GM18873 (cell line): ENCODE results near the gene RASSF1.
A peak's percentile ranks its signal among the peaks of the same experiment; 100 is the strongest.
"Not testable (repeated sequence)": the region's sequence is repeated elsewhere in the genome, so short reads cannot be mapped to it uniquely, and the experiment has no call there.

Experiments
- ATAC-seq: cut with Tn5 transposase; IDR thresholded peaks from one replicate; pipeline ENCODE4 v1.9.1; 2021; ENCODE audit warnings: mild to moderate bottlenecking, moderate library complexity, moderate number of reproducible peaks; ENCODE audit not compliant: unreplicated experiment, low FRiP score

Gene RASSF1

DNA sequence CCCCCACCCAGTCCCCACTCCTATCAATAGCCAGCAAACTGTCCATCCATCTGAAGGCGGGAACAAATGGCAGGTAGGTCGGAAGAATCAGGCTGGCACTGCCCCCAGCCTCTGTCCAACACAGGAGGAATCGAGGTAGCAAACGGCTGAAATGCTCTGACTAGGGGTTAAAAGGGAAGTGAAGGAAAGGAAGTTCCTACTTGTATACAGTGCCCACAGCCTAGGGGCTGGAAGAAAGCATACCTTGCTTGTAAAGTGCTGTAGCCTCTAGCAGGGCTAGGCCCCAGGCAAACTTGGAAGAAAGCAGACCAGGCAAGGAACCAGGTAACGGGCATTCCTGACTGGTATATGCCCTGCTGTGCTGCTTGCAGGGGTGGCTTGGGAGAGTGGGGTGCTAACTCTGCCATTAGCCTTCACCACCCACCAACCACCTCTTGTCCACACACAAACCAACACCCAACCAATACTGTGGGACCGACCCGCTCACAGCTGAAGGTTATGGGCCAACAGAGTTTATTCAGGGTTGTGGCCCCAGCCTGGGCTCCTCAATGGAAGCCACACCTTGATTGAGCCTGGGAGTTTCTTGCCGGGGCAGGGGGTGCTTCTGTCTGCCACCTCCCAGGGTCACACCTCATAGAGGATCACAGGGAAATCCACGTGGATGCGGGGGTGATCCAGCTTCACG, 15.0 kb downstream of the RASSF1 start:
- ATAC-seq: no peak

DNA sequence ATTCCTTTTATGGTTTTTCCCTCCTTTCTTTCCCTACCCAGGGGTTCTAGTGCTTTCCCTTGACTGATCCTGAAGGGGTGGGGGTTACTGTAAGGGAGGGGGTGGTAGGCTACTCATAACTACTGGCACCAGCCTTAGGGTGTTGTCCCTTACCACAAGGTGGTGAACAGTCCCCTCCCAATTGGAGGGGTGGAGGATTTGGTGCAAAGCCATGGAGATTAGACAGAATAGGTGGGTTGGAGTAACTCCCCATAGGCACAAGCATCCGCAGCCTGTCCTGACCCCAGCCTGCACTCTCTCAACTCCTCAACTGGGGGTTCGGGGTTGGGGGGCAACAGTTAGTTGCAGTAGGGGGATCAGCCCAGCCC, 15.5 kb downstream of the RASSF1 start:
- ATAC-seq: no peak

DNA sequence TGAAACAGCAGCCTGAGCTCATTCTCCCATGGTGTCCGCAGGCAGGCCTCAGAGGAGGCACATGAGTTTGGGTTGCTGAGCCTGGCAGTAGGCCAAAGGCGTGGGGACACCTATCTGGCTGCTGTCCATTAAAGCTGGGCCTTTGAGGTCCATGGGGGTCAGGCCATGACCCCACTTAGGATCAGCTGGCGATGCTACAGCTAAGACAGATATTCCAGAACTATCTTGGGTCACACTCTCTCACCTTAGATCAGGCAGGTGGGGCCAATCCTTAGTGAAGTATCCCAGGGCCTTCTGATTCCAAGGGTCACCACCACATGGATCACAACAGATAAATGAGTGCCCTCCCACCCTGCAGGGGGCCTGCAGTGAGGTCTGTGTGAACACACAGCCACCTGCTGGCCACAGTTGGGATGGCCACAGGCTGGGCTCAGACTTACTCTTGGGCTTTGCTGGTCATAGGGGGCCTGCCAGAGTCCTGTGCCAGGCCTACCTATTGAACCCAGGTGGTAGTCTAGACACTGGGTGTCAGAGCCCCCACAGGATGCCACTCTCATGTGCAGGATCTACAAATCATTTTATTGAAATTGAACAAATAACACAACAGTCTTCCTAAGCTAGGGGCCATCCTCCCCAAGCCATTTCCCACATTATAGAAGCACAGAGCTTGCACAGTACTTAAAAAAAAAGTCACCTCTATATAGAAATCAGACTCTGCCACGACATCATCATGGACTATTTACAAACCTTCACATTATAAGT, 16.1 kb downstream of the RASSF1 start:
- ATAC-seq: no peak

DNA sequence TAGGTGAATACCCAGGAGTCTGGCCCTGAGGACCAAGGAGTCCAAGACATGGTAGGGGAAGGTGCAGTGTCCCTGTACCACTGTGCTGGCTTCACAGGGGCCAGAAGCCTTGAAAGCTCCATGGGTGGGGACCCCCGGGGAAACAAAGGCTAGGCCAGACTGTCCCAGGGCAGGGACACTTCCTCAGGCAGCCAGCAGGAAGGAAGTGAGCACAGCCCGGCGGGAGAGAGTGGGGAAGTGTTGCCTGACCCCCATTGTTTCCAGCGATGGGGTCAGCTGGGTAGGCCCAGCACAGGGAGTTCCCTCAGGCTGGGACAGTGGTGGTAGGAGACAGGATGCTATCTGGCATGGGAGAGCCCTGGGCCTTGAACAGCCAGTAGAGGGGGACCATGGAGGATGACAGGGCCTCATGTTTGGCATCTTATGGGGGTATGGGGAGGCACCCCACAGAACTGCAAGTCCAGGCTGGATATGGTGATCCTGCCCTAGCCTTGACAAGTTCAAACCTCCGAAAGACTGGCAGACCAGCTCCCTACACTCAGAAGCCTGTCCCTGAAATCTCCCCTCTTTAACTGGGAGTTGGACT, 16.9 kb downstream of the RASSF1 start:
- ATAC-seq: no peak

DNA sequence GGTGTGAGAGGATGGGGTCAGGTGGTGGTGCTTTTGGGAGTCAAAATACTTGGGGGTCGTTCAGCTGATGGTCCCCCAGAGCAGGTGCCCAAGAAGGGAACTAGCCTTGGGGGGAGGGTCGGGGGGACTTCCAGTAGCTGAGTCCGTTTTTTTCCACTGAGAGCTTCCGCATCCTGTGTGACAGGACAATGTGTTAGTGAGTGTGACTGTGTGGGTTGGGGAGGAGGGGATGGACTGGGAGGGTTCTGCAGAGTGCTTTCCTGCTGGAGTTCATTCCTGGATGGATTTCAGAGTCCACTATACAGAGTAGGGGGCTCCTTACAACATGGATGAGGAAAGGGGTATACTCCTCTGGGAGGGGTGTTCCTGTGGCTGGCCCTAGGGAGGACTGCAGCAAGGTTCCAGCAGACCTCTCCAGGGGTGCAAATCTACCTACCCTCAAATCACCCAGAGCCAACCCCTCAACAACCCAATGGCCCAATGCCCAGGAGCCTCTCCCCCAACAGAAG, 17.5 kb downstream of the RASSF1 start:
- no peak for ATAC-seq

DNA sequence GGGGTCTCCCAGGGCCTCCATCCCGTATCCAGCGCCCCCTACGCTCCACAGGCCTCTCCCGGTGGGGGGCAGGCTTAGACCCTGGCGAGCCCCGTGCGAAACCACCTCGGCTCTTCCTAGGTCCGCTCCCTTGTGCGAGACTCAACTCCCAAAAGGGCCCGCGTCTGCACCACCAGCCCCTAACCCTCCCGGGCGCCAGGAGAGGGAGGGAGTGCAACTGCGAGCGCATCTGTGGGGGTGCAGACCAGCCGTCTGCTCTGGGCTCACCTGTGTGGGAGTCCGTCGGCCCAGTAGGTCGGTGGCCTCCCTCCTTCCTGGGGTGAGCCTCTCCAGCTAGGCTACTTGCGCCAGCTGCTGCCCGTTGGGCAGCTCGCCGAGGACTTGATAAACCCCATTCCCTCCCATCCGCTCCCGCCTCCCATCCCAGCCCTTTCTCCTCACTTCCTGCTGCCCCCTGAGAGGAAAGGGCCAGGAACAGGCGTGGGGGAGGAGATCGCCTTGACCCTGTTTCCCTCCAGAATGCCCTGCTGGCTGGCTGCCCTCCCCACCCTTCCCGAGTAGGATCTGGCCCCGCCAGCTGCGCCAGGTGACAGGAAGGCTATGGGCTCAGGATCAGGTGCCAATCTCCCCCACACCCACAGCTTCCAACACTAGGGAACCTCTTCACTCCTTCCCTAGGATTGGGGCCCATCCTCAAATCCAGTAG, 18.1 kb downstream of the RASSF1 start, which contains the start of gene HYAL2:
Gene HYAL2 (minus strand): TSS at position 360 of the 706 bp plus-strand sequence. CDS start 2,256 bp downstream, outside the sequence.
- ATAC-seq: no peak

DNA sequence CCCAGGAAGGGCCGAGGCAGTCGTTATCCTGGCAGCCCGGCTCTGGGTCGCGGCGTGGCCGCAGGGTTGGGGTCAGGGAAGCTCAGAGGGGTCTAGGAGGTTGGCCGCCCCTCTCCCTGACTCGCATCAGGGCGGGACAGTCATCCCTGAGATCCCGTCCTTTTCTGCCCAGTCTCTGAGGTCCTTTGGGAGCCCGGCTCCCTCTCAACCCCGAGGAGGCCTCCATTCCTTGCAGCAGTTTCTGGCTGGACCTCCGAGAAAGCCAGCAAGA, 18.6 kb downstream of the RASSF1 start:
- ATAC-seq: no peak

DNA sequence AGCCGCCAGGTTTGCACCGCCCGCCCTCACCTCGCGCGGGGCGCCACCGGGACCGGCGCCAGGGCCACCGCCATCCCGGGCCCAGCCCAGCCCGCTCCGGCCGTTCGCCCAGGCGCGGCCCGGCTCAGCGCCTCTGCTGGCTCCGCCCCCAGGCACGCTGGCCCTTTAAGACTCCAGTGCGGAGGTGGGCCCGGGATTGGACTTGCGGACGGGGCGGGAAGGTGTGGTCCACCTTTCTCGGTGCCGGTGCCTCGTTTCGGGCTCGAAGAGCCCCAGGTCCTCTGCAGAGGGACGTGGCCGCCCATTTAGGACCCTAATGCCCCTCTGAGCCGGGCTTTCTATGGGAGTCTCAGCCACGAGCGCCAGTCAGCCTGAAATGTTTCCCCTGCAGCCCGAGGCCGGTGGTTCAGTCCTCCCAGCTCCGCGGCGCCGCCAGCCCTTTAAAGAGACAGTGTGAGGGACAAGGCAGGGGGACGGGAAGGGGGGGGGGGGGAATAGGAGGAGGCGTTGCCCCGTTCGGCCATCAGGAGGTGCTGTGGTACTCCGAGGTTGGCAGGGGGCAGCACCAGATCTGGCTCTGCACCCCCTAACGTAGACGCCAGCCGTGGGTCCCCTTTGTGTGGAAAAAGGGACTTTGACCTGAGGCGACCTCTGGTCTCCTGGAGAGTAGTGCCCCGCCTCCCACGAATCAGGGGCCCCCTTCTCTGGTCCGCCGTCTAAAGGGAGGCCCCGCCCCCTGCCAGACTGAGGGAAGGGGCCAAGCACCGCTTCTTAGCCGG, 19.1 kb downstream of the RASSF1 start:
- ATAC-seq: peak; percentile 61

DNA sequence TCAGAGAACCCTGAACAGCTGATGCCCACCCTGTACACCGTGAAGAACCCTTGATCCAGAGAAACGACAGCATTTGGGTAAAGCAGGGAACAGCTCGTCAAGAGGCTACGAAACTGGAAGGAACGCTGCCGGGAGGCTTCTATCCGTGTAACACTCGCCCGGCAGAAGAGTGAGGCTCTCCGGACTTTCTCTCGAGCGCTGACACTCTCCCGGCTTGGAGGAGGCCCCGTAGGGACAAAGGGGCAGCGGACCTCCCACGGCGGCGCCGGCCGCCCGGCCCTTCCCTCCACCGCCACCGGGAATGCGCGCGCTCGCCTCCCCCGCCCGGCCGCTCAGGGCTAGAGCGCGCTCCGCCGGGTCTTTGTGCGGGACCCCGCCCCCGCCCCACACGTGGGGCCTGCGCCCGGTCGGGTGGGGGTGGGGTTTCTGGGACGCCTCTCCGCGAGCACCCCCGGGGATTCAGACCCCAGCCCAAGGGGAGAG, 19.7 kb downstream of the RASSF1 start:
- peak; percentile 29 for ATAC-seq

DNA sequence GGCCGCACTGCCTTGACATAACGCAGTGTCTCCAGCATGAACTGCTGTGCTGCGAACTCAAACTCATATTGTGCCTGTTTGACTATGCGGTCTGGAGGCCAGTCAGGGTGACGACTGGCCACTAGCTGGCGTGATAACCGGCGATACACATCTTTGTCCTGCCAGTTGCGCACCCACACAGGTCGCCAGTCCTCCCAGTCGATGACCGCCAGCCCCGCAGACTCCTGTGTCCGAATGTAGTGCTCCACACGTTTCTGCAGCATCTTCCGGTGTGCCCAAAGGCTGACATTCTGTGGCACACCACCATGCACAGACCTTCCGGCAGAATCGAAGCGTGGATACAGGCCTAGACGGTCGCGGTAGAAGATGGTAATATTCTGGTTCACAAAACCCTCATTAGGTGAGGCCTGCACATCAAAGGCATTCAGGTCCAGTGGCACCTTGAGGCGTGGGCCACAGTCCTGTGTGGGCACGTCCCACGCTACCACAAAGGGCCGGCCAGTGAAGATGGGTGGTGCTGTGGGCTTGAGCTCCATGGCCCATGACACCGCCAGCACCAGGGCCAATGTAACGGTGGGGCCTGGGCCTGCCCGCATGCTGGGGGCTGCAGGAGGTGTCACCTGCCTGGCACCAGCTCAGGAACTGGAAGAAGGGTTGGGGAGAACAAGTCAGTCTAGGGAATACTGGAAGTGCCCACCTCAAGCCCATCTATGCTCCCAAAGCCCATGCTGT, 20.6 kb downstream of the RASSF1 start:
- no peak for ATAC-seq

DNA sequence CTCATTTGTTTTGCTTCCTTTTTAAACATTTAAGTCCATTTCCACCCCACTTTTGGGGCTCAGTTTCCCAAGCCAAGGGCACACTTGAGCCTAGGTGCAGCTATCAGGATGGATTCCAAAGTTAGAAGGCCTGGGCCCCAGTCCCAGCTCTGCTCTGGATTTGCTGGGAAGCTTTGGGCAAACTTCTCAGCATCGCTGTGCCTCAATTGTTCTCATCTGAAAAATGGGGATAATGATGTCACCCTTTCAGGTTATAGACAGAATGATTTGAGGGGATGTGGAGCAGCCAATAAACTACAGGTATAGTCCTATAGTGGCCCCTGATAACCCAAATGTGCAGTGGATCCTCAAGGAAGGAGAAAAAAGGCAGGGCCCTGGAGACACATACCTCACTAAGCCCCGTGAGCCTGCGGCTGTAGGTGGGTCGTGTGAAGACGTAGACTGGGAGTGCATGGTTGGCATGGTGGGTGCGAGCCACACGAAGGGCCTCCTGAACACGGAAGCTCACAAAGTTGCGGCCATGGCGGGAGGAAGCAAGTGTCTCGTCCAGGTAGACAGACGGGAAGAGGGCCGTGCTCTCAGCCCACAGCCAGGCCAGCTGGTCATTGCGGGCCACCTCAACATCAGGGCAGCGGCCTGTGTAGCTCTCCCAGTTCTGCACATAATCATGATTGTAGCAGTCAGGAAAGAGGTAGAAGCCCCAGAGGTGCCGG, 21.3 kb downstream of the RASSF1 start:
- ATAC-seq: no peak

DNA sequence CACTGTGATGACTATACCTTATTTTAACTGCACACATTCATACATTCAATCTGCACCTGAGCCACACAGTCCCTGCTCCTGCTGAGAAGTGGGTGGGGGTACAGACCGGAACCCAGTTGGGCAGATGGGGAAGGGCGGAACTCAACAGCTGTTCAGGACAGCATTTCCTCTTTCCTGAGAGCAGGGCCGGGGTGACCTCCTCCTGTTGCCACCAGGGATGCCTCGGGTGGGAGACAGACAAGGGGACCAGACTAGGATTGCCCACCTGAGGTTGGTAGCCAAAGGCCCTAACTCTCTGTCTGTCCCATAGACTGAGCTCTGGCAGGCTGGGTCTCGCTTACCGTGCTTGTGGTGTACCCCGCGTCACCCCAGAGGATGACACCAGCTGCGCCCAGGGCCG, 22.0 kb downstream of the RASSF1 start:
- ATAC-seq: no peak

DNA sequence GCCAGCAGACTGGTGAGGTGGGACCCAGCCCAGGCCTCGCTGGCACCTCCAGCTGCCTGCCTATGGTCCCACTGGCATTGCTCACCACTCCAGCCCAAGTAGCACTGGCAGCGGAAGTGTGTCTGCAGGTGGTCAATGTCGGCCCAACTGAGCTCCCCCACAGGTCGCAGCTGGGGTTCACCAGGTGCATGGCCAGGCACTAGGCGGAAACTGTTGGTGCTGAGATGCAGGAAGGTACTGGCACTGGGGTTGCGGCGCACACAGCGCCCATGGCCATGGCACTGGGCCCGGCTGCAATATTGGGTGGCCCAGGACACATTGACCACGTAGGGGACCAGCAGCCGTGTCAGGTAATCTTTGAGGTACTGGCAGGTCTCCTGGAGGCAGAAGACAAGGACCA, 22.5 kb downstream of the RASSF1 start:
- ATAC-seq: no peak

DNA sequence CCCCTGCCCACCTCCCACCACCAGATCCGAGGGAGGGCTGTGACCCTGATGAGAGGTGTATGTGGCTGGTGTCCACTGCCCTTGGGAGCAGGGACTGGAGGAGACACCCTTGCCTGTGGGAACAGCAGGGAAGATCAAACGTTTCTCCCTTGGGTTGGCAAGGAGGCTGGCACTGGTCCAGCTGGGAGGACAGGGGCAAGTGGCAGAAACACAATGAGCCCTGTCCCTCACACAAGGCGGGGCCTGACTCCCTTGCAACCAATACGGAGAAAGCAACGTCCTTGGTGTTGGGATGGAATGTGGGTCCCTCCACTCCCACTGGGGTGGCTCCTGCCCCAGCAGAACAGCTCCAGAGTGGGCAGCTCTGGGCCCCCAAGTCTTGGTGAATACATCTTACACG, 23.3 kb downstream of the RASSF1 start:
- ATAC-seq: no peak

DNA sequence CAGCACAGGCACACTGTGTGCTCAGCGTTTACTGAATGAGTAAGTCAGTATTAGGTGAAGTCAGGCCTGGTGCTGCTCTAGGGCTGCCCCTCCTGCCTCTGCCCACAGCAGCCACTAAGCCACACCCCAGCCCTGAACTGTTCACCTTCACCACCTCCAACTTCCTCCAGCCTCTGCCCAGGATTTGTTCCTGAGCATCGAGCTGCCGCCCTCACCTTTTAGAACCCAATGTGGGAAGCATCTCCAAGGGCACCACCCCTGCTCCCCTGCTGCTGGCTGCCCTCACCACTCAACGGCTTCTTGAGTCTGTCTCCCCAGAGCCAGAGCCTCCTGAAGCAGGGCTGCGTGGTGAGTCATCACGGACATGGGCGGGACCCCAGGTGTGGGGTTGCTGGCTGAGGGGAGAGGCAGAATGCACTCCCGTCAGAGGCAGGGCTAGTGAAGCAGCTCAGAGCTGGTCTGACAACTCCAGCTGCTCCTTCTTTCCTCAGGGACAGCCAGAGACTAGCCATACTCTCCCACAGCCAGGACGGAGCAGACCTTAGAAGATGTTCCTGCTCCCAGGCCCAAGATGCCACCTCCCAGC, 23.9 kb downstream of the RASSF1 start:
- no peak for ATAC-seq

DNA sequence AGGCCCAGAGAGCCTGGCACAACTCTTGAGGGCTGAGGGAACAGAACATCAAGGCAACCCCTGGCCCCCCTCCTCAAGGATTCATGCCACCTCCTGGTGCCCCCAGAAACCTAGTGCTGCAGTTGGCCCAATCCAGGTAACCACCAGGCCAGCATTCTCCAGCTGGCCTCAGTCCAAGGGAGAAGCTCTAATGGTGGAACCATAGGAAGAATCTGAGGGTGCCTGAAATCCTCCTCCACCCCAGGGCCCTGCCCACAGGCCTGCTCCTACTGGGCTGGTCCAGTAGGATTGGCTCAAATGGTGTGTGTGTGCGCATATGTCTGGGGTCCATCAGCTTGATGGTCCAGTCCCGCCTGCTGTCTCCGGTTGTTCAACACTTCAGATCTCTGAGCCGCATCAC, 25.8 kb downstream of the RASSF1 start:
- ATAC-seq: no peak

DNA sequence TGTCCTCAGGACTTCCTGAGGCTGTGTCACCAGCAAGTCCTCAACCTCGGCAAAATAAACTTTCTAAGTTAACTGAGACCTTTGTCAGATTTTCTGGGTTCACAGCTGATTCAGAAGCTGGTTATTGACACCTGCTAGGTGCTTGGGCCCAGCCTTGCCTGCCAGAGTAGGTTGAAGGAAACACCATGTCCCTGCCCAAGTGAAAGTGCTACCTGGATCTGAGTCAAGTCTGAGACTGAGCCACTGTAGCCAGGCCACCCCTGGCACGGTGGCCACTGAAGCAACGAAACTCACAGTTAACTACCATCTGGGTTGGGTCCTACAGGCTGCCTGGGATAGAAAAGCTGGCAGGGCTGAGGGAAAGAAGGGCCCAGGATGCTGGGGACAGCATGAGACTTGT, 26.3 kb downstream of the RASSF1 start:
- no peak for ATAC-seq

DNA sequence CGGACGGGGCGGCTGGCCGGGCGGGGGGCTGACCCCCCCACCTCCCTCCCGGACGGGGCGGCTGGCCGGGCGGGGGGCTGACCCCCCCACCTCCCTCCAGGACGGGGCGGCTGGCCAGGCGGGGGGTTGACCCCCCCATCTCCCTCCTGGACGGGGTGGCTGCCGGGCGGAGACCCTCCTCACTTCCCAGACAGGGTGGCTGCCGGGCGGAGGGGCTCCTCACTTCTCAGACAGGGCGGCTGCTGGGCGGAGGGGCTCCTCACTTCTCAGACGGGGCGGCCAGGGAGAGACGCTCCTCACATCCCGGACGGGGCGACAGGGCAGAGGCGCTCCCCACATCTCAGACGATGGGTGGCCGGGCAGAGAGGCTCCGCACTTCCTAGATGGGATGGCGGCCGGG, 28.6 kb downstream of the RASSF1 start:
- not testable (repeated sequence) for ATAC-seq

DNA sequence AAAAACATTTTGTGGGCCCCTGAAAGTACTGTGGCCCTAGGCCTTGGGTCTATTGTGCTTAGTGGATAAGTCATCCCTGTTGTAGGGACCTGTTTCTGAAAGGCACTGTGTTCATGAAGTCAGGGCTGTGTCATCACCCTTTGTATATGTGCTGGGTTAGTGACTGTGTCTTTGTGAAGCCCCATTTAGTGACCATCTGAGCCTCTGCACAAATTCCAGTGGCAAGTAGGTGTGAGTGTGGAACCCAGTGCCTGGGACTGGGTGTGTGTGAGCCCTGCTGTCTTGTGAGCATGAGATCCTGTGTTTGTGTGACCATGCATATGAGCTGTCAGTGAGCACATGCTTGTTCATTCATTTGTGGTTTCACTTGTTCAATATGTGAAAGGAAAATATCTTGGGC, 36.0 kb downstream of the RASSF1 start:
- ATAC-seq: no peak
